ENCODE results near the gene WBP2NL.

Gene WBP2NL

DNA sequence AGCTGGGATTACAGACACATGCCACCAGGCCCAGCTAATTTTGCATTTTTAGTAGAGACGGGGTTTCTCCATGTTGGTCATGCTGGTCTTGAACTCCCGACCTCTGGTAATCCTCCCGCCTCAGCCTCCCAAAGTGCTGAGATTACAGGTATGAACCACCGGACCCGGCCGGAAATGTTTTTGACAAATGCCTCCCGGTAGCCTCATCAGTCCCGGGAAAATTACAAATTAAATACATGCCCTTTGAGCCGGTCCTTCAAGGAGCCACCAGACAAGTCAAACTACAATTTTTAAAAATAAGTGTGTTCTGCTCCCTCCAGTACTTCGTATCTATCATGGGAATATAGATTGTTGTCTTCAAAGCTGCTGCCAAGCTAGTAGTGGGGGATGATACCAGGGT, 17.5 kb downstream of the WBP2NL start:
- no peak overlapping the region for H3K27ac ChIP-seq
- TF ChIP-seq, protein P1, sequence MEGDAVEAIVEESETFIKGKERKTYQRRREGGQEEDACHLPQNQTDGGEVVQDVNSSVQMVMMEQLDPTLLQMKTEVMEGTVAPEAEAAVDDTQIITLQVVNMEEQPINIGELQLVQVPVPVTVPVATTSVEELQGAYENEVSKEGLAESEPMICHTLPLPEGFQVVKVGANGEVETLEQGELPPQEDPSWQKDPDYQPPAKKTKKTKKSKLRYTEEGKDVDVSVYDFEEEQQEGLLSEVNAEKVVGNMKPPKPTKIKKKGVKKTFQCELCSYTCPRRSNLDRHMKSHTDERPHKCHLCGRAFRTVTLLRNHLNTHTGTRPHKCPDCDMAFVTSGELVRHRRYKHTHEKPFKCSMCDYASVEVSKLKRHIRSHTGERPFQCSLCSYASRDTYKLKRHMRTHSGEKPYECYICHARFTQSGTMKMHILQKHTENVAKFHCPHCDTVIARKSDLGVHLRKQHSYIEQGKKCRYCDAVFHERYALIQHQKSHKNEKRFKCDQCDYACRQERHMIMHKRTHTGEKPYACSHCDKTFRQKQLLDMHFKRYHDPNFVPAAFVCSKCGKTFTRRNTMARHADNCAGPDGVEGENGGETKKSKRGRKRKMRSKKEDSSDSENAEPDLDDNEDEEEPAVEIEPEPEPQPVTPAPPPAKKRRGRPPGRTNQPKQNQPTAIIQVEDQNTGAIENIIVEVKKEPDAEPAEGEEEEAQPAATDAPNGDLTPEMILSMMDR (conservative IDR thresholded peaks at IDR 0.05): no peak
- TF ChIP-seq ZFX (IDR thresholded peaks at IDR 0.05): no peak

DNA sequence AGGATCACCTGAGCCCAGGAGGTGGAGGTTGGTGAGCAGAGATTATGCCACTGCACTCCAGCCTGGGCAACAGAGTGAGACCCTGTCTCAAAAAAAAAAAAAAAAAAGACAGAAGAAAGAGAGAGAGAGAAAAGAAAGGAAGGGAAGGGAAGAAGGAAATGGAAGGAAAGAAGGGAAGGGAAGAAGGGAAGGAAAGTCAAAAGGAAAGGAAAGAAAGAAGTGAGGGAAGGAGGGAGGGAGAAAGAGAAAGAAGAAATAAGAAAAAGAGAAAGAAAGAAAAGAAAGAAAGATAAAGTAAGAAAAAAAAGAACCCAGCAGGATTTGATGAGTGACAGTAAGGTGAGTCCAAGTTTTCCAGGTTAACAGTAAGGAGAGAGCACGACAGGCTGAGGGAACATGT, 19.6 kb downstream of the WBP2NL start:
- H3K27ac ChIP-seq: no peak overlapping the region
- TF ChIP-seq, protein P1 (conservative IDR thresholded peaks at IDR 0.05): no peak
- no peak for TF ChIP-seq ZFX (IDR thresholded peaks at IDR 0.05)

DNA sequence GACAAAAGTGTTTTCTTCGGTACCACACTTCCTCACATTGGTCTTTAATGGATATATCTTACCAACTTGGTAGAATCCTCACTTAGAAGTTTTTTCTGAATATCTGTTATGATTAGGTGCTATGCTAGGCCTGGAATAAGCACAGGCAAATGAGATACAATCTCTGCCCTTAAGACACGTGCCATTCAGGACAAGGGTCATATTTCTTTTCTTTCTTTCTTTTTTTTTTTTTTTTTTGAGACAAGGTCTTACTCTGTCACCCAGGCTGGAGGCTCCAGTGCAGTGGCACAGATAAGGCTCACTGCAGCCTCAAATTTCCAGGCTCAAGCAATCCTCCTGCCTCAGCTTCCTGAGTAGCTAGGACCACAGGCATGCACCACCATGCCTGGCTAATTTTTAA, 23.0 kb downstream of the WBP2NL start:
- TF ChIP-seq ZFX (IDR thresholded peaks at IDR 0.05): no peak
- TF ChIP-seq, protein P1 (conservative IDR thresholded peaks at IDR 0.05): no peak
- H3K27ac ChIP-seq: no peak overlapping the region

DNA sequence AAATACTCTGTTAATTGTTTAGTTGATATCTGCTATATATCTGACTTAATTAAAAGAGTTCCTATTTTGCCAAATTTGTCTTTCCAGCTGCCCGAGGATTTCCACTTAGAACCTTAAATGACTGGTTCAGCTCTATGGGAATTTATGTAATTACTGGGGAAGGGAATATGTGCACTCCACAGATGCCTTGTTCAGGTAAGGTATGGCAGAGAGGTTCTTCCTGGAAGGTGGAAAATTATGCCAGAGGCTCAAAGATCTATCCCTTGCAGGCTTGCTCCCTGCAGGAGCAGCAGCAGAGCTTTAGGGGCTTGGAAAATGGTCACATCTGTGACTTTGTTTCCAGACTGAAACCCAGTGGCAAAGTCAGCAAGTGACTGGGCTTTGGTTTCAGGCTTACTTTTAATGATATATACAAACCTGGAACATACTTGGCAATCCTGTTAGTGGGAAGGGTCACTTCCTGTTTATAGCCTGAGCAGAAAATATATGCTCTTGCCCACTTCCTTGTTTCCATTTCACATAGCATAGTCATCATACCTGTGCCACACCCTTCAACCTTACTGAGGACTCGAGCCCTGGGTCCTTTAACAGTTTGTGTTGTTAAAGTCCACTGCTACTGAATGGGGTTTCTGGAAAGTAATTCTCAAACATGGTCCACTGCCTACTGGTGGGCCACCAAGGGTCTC, 23.7 kb downstream of the WBP2NL start:
- TF ChIP-seq ZFX (IDR thresholded peaks at IDR 0.05): no peak
- TF ChIP-seq, protein P1 (conservative IDR thresholded peaks at IDR 0.05): no peak
- H3K27ac ChIP-seq: no peak overlapping the region

DNA sequence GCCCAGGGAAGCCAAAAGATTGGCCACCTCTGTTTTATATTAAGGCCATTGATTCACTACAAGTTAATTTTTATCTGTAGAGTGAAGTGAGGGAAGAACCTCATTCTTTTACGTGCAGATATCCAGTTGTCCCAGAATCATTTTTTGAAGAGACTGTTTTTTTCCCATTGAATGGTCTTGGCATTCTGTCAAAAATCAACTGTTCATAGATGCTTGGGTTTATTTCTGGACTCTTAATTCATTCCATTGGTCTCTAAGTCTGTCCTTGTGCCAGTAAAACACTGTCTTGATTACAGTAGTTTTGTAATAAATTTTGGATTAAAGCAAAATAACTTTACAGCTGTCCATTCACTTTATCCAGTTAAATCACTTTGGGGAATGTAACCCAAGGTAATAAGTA, 26.8 kb downstream of the WBP2NL start:
- no peak overlapping the region for H3K27ac ChIP-seq
- TF ChIP-seq, protein P1 (conservative IDR thresholded peaks at IDR 0.05): no peak
- TF ChIP-seq ZFX (IDR thresholded peaks at IDR 0.05): no peak

DNA sequence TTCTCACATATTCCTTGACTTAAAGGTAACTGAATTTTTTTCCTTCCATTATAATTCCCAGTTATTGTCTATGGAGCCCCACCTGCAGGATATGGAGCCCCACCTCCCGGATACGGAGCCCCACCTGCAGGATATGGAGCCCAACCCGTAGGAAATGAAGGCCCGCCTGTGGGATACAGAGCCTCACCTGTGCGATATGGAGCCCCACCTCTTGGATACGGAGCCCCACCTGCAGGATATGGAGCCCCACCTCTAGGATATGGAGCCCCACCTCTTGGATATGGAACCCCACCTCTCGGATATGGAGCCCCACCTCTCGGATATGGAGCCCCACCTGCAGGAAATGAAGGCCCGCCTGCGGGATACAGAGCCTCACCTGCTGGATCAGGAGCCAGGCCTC, 28.1 kb downstream of the WBP2NL start:
- H3K27ac ChIP-seq: no peak overlapping the region
- no peak for TF ChIP-seq ZFX (IDR thresholded peaks at IDR 0.05)
- TF ChIP-seq, protein P1 (conservative IDR thresholded peaks at IDR 0.05): no peak

DNA sequence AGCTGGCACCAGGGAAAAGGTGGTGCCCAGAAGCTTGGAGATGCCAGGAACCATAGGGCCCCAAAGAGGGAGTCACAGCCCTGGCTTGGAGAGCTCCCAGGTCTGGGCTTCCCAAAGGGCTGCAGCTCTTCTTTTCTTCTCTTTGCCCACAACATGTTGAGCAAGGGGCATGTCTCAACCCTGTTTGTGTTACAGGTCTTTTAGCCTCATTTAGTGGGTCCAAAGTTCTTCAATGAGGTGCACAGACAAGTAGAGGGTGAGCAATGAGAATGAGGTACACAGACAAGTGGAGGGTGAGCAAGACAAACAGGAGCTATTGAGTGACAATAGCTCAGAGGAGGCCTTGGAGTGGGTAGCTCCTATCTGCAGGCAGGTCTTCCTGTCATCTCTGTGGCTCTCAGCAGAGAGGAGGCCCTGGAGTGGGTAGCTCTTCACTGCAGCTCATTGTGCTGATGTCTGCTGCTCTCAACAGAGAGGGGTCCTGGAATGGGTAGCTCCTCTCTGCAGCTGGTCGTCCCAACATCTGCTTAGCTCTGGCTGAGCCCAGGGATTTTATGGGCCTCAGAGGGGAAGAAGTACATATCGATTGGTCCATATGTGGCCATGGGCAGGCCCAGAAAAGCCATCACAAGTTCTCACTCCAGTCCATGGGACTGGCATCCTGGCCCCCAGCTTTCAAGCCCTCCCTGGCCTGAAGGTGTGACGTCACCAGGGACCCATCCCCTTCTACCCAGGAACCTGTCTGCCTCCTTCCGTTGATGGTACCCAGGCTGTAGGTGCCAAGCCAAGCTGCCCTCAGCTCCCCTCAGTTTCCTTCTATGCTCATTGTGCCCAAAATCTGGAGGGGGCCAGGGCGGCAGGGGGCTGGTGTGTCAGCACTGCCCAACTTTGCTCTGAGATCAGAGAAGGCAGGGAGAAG, 34.9 kb downstream of the WBP2NL start:
- no peak for TF ChIP-seq ZFX (IDR thresholded peaks at IDR 0.05)
- TF ChIP-seq, protein P1 (conservative IDR thresholded peaks at IDR 0.05): no peak
- no peak overlapping the region for H3K27ac ChIP-seq
